GM21360 (cell line): ENCODE measurements around the gene TAF1B.

Source experiments
- ATAC-seq: cut with Tn5 transposase; IDR thresholded peaks from one replicate; pipeline ENCODE4 v1.9.1; 2021; ENCODE audit warnings: mild to moderate bottlenecking, moderate library complexity; ENCODE audit not compliant: unreplicated experiment

The TAF1B gene

DNA sequence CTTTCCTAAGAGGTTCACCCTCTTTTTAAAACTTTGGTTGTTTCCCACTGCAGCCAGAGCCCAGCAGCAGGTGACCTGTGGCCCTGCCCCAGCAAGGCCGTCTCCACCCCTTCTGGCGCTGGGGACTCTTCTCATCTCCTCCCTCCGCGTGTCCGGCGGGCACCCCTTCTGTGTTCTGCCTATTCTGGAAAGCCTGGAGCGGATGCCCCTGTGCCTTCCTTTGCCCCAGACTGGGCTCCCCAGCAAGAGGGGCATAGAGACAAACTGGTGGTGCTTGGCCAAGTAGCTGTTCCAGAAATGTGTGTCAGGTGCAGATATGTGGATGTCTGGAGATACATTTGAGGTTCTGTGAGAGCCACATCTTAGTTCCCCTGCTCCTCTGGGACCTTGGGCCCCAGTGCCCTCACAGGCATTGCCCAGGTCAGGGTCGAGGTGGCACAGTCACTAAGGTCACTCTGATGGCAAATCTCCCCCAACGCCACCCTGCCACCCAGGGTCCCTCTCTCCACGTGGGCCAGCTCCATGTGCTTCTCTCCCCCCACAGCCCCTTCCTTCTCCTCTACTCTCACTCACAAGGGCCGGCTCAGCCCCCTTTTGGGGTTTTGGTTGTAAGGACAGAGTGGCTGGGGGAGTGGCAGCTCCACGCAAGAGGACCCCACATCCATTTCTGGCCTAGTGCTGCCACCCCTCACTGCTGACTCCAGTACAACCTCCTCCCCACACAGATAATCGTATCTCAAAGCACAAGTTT lies 35.5 kb upstream of the TAF1B start:
- no peak for ATAC-seq

GRCh38 chr2:9808334-9809063 lies 34.8 kb upstream of the TAF1B start:
- no peak for ATAC-seq

DNA sequence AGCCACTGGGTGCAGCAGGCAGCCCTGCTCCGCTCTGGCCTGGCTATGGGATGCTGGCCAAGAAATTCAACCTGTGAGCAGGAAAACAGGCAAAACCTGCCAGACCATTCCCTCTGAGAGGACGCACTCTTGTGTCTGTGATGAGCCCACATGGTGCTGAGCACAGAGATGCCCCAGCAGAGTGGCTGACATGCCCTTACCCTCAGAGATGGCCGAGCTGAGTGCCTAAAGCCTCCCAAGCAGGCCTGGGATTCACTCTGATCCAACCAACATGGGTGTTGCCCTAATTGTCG lies 34.3 kb upstream of the TAF1B start:
- ATAC-seq = no peak

DNA sequence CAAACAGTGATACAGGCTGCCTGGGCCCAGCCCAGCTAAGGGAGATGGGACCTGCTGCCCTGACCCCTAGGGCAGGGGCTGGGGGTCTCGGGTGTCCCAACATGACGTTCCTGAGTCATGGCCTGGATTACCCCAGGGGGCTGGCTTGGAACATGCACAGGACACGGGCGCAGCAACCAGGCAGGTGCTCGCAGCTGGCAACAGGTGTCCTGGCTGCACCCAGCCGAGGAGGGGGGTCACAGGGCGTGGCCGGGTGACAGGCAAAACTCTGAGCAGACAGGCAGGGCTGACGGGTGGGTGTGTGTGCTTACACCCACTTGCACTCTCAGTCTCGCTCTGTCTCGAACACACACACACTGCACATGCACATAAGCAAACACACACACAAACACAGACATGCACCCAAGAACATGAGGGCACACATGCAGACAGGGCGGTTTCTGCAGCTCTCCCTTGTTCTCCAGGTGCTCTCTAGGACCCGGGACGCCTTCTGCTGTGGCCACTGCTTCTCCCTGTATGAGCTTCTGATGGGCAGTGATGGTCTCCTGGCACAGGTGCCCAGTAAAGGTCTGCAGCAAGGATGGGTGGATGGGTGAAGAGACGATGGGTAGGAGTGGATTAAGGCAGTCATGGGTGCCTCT lies 33.7 kb upstream of the TAF1B start:
- no peak for ATAC-seq

- ATAC-seq = no peak
Measured at GRCh38 chr2:9811216-9811615, 32.1 kb upstream of the TAF1B start.

DNA sequence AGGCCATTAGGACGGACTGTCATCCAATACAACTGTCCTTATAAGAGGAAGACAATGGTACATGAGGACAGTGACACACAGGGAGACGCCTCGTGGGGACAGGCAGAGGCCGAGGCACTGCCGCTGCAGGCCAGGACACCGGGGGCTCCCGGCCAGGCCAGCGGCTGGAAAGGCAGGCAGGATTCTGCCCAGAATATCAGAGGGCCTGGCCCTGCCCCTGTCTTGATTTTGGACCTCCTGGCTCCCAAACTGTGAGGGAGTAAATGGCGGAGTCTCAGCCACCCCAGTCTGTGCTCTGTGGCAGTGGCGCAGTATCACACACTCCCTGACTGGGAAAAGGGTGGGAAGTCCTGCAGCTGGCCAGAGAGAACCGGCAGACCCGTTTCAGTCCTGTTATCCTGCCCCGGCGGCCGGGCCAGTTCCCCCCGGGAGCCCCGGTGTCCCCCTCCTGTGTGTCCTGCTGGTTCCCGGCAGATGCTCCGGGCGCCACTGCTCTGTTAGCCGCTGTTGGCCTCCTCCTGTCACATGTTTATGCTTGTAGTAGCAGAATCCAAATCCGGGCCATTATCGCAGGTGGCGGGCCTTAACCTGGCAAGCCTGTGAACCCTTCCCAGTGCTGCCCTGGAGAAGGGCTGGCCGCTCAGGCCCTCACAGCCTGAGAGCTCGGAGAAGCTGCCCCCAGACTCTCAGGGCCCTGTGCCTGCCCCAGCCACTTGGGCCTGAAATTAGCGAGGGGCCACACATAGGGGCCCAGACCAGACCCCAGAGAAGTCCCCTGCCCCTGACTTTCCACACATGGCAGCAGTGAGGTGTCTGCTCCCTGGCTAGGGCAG lies 31.4 kb upstream of the TAF1B start:
- no peak for ATAC-seq

DNA sequence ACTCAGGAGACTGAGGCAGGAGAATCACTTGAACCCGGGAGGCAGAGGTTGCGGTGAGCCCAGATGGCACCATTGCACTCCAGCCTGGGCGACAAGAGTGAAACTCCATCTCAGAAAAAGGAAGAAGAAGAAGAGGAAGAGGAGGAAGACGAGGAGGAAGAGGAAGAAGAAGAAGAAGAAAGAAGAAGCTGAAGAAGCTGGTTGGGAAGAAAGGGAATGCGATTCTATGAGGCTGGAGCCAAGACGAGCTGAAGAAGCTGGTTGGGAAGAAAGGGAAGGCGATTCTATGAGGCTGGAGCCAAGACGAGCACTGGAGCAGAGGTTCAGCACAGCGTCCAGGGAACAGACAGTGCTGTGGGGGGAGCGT lies 30.3 kb upstream of the TAF1B start:
- no peak for ATAC-seq

DNA sequence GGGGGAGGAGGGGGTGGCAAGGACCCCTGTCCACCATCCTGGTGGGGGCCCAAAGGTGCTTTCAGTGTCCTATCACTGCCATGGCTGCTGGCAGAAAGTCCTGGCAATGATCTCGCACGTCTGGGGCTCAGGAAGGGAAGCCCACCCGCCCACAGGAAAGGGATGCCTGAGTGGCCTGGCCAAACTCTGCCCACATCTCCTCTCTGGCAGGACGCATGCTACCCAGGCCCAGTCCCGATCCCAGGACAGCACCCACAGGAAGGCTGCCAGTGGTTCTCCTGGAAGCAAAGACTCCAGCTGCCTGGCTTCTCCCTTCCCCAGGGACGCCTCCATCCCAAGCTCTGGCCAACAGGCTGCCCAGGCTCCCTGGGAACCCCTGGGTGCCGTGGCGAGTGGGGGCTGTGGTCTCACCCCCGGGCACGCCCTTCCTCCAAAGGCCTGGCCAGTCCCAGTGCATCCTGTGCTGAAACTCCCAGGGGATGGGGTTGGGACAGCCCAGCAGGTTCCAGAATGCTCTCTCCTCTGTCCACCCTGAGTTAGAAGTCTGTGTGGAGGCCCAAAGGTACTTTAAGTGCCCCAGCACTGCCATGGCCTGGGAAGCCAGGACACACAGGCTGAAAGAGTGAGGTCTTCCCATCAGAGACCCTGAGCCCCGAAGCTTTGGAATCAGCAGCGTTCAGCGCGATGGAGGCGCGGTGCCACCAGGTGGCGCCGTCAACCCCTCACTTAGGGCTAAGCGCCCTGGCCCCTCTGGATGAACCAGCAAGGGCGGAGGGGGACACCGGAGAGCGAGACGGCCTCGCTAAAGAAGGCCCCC lies 29.8 kb upstream of the TAF1B start:
- no peak for ATAC-seq

GRCh38 chr2:9814129-9814868 lies 29.0 kb upstream of the TAF1B start:
- ATAC-seq = no peak

GRCh38 chr2:9815076-9815475 lies 28.2 kb upstream of the TAF1B start:
- no peak for ATAC-seq

DNA sequence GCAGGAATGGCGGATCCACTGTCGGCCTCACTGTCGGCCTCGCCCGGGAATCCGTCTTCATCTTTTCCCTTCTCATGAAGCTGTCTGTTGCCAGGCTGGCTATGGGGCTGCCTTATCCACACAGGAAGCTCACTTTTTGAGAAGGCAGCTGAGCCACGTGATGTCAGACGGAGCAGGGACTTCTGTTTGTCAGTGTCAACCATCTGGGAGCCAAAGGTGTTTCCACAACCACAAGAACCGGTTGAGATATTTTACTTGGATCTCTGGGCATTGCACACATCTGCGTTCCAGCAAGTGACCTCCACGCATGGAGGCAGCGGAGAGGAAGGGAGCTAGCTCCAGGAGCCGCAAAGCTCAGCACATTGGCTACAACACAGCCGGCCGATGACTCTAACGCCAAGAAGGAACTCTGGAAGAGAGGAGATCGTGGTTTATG lies 27.4 kb upstream of the TAF1B start:
- no peak for ATAC-seq

DNA sequence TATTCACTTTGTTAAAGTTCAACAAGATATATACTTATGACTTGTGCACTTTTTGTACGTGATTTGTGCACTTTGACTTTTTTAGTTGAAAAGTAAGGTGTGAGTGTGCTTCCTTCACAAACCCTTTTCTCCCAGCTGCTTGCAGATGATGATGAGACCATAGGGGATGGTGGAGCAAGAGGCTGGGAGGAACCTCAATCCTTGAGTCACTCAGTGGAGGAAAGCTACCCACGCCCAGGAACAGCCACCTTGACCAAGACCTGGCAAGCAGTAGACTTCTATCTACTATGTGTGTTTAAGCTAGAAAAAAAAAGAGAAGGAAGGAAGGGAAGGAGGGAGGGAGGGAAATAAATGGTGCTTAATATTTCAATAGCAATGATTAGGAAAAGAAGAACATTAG lies 25.2 kb upstream of the TAF1B start:
- no peak for ATAC-seq

- ATAC-seq = no peak
Measured at GRCh38 chr2:9819551-9819950, 23.7 kb upstream of the TAF1B start.

DNA sequence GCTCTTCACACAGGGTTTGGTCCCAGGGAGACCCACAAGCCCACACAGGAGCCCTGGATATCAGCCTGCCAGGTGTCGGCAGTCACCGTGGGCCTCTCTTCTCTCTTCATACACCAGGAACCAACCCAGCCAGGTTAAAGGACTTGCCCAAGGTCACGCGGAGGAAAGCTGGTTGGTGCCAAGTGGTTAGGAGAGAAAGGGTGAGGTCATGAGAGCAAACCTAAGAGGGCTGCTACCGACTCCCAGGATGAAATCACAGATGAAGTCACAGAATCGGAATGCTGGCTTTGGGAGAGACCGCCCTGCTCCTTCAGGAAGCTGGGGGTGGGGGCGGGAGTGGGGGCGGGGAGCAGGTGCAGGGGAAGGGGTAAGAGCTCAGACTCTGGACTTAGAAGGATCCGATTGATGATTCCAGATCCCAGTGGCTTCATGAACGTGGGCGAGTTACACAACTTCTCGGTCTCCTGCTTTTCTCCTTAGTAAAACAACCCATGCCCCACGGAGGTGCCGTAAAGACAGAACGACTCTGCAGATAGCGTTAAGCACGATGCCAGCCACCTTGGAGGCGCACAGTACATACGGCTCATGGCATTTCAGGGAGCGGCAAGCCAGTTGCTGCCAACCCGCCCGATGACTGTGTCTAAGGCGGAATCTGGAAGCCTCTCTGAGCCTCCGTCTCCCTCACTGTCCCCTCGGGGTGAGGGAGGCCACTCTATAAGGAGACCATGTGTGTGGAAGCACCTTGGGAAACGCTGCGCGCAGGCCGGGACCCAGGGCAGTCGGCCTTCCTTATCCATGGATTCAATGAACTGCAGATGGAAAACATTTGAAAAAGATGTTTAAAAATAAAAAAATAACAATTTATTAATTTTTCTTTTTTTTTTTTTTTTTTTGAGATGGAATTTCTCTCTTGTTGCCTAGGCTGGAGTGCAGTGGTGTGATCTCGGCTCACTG lies 23.0 kb upstream of the TAF1B start:
- no peak for ATAC-seq

GRCh38 chr2:9821805-9822445 lies 21.3 kb upstream of the TAF1B start:
- no peak for ATAC-seq

GRCh38 chr2:9824441-9824840 lies 18.8 kb upstream of the TAF1B start:
- no peak for ATAC-seq

- ATAC-seq = no peak
Measured at GRCh38 chr2:9824956-9825720, 18.1 kb upstream of the TAF1B start.

- no peak for ATAC-seq
Measured at GRCh38 chr2:9826208-9826607, 17.1 kb upstream of the TAF1B start.
